OCI-LY7 (cell line): ENCODE data around the gene RYK. TPM values are rescaled to one million over a fixed set of nuclear protein-coding genes. Genes with fewer than 3 reads are reported as not detected.

ENCODE experiments used
- BruUV-seq: library from RNA; stranded (reverse); fragments of 400-500 nt; replicated peaks from 2 replicates; lab custom pipeline; 2021; lab: Mats Ljungman, UMichigan
- CTCF ChIA-PET: fragments of 300-600 bp; sonication (Branson Sonifier 250); formaldehyde crosslinking; loops from one replicate; lab custom pipeline; 2022; ENCODE audit warnings: antibody characterized with exemption; ENCODE audit not compliant: unreplicated experiment; lab: Charles Lee
- POLR2A ChIA-PET: fragments of 300-600 bp; sonication (Branson Sonifier 250); formaldehyde crosslinking; loops from one replicate; lab custom pipeline; 2022; ENCODE audit warnings: antibody characterized with exemption; lab: Charles Lee
- DNase-seq: peaks from one replicate; pipeline ENCODE4 v3.0.0-alpha.2; 2015; ENCODE audit warnings: low spot score
- H2AFZ ChIP-seq: fragments of 200-600 bp; sonication (generic), shearing (Covaris generic); 2 replicates; pipeline ENCODE4 v1.6.1; 2014; ENCODE audit warnings: mild to moderate bottlenecking, antibody characterized with exemption, low read length, moderate library complexity
- H3K27ac ChIP-seq: fragments of 200-600 bp; sonication (generic); 2 replicates; pipeline ENCODE4 v1.5.1; 2014; ENCODE audit warnings: mixed run types, low read depth, mild to moderate bottlenecking, moderate library complexity, low read length, inconsistent platforms; ENCODE audit not compliant: poor library complexity, severe bottlenecking
- H3K36me3 ChIP-seq: fragments of 200-600 bp; sonication (generic); 2 replicates; pipeline ENCODE4 v1.6.1; 2014; ENCODE audit warnings: mild to moderate bottlenecking, antibody characterized with exemption, low read length, moderate library complexity, mixed read lengths; ENCODE audit not compliant: insufficient read depth
- H3K4me1 ChIP-seq: fragments of 200-600 bp; sonication (generic); 2 replicates; pipeline ENCODE4 v1.5.1; 2014; ENCODE audit warnings: mild to moderate bottlenecking, low read length; ENCODE audit not compliant: insufficient read depth, poor library complexity, severe bottlenecking
- H3K4me2 ChIP-seq: fragments of 200-600 bp; sonication (generic); 2 replicates; pipeline ENCODE4 v1.6.1; 2014; ENCODE audit warnings: mild to moderate bottlenecking, low read length
- H3K4me3 ChIP-seq: fragments of 200-600 bp; sonication (generic); 2 replicates; pipeline ENCODE4 v1.5.1; 2014; ENCODE audit warnings: mild to moderate bottlenecking, low read depth, low read length; ENCODE audit not compliant: poor library complexity, severe bottlenecking
- H3K79me2 ChIP-seq: fragments of 200-600 bp; sonication (generic); 2 replicates; pipeline ENCODE4 v1.6.1; 2016; ENCODE audit warnings: low read depth, mild to moderate bottlenecking, low read length, moderate library complexity, mixed read lengths; ENCODE audit not compliant: insufficient read depth
- H3K9me2 ChIP-seq: fragments of 200-600 bp; sonication (generic); 2 replicates; pipeline ENCODE4 v1.6.1; 2016; ENCODE audit warnings: mild to moderate bottlenecking, low read length, mixed read lengths; ENCODE audit not compliant: insufficient read depth
- H3K9me3 ChIP-seq: fragments of 200-600 bp; sonication (generic); 2 replicates; pipeline ENCODE4 v1.6.1; 2014; ENCODE audit warnings: mild to moderate bottlenecking, mixed run types, low read length, mixed read lengths
- H4K20me1 ChIP-seq: fragments of 200-600 bp; sonication (generic); 2 replicates; pipeline ENCODE4 v1.6.1; 2014; ENCODE audit warnings: mild to moderate bottlenecking, antibody characterized with exemption, low read length, moderate library complexity, mixed read lengths; ENCODE audit not compliant: insufficient read depth
- EZH2phosphoT487 ChIP-seq: fragments of 200-600 bp; sonication (generic); IDR thresholded peaks from 2 replicates; pipeline ENCODE4 v1.6.1; 2018; ENCODE audit warnings: low read depth, borderline replicate concordance, mild to moderate bottlenecking, mixed run types, antibody characterized with exemption, low read length, moderate library complexity, mixed read lengths
- intact Hi-C: fragments of 100-400 bp; cut with micrococcal nuclease; formaldehyde crosslinking; loops from one replicate; pipeline ENCODE4 v1.10.0; 2022; ENCODE audit not compliant: unreplicated experiment
- total RNA-seq, 2 experiments: library from RNA; depleted of rRNA in 1 of 2; stranded (reverse); fragments of >200 nt in 1 of 2; shearing (Covaris generic) in 1 of 2; gene quantifications; 2 replicates each; pipeline ENCODE4 v1.2.3, GENCODE V29; 2014 to 2022
- TF ChIP-seq, protein P1 (sequence below): fragments of 200-600 bp; sonication (generic); conservative IDR thresholded peaks from 2 replicates; pipeline ENCODE4 v1.5.1; 2014; ENCODE audit warnings: mild to moderate bottlenecking, antibody characterized with exemption, low read length, moderate library complexity, mixed read lengths

RYK gene
- total RNA-seq, 2 experiments from 2014 or later: 24.8 to 25.5 TPM

DNA sequence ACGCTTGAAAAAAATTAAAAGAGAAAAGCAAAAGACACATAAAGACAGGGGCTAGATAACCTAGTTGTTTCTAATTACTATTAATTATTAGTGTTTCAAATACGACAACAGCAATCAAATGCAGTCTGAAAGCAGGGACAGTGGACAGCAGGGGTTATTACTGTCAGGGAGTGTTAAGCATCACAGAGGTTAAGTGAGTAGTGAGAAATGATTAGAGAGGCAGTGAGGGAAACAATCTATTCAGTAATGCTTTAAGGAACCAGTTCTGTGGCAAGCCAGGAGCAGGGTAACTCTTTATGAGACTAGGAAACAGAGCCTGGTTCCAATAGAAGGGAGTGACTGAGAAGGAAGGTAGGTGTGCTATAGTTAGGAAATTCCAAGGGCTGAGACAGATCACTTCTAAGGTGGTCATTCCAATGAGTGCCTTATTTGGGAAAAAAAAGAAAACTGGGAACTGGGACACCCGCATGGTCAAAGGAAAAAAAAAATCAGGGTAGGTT is 15.0 kb downstream of the RYK start:
- H3K27ac ChIP-seq: no peak overlapping the region
- H4K20me1 ChIP-seq: peaks cover 30% of the 10 kb centered on the region
- no TSS peak for BruUV-seq
- no peaks in the 10 kb centered on the region for H3K36me3 ChIP-seq
- H2AFZ ChIP-seq: no peak overlapping the region
- H3K4me1 ChIP-seq: peaks cover 5% of the 10 kb centered on the region
- ChIA-PET CTCF (no interaction called here), POLR2A (interaction anchor here (0.8 kb wide), 1 partner anchor 13 kb away, joined by 5 read pairs; no protein-coding TSS in a partner anchor)
- peaks cover 13% of the 10 kb centered on the region; the same call in 1 of the 2 replicates for H3K79me2 ChIP-seq
- TF ChIP-seq, protein P1, sequence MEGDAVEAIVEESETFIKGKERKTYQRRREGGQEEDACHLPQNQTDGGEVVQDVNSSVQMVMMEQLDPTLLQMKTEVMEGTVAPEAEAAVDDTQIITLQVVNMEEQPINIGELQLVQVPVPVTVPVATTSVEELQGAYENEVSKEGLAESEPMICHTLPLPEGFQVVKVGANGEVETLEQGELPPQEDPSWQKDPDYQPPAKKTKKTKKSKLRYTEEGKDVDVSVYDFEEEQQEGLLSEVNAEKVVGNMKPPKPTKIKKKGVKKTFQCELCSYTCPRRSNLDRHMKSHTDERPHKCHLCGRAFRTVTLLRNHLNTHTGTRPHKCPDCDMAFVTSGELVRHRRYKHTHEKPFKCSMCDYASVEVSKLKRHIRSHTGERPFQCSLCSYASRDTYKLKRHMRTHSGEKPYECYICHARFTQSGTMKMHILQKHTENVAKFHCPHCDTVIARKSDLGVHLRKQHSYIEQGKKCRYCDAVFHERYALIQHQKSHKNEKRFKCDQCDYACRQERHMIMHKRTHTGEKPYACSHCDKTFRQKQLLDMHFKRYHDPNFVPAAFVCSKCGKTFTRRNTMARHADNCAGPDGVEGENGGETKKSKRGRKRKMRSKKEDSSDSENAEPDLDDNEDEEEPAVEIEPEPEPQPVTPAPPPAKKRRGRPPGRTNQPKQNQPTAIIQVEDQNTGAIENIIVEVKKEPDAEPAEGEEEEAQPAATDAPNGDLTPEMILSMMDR: no peak
- no peak for TF ChIP-seq EZH2phosphoT487
- intact Hi-C loops: no loop called here
- no peak overlapping the region for H3K4me2 ChIP-seq
- no peak for DNase-seq
- H3K9me2 ChIP-seq: no peaks in the 10 kb centered on the region
- H3K9me3 ChIP-seq: no peaks in the 10 kb centered on the region
- no peak overlapping the region for H3K4me3 ChIP-seq

DNA sequence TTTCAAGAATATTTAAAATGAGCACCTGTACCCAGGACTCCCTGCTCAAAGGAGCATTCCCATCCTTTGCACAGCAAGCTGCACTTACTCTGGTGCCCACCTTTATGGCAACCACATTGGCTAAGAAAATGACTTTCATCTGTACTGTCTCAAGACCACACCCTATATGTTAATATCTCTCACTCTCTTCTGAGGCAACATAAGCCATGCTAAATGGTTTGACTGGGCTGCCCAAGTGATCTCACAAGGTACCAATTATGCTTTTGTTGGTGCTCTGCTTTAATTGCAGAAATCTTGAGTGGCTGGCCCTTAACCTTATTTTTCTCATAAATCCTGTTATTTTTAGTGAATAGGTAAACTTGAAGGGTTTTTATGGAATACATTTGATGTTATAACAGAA is 17.7 kb downstream of the RYK start:
- ChIA-PET POLR2A (interaction anchor here (0.6 to 0.8 kb wide), 2 partner anchors 20 to 1045 kb away, joined by 3 to 9 read pairs; no protein-coding TSS in a partner anchor), CTCF (no interaction called here)
- Histone ChIP-seq H3K4me1 (no peaks in the 10 kb centered on the region), H3K4me2 (no peak overlapping the region), H4K20me1 (peaks cover 39% of the 10 kb centered on the region), H3K27ac (no peak overlapping the region), H3K79me2 (peaks cover 5% of the 10 kb centered on the region; the same call in 1 of the 2 replicates), H3K9me2 (no peaks in the 10 kb centered on the region), H3K4me3 (no peak overlapping the region), H2AFZ (no peak overlapping the region), H3K9me3 (no peaks in the 10 kb centered on the region), H3K36me3 (no peaks in the 10 kb centered on the region)
- TF ChIP-seq, protein P1: no peak
- TF ChIP-seq EZH2phosphoT487: no peak
- BruUV-seq: no TSS peak
- no peak for DNase-seq
- intact Hi-C loops: no loop called here

DNA sequence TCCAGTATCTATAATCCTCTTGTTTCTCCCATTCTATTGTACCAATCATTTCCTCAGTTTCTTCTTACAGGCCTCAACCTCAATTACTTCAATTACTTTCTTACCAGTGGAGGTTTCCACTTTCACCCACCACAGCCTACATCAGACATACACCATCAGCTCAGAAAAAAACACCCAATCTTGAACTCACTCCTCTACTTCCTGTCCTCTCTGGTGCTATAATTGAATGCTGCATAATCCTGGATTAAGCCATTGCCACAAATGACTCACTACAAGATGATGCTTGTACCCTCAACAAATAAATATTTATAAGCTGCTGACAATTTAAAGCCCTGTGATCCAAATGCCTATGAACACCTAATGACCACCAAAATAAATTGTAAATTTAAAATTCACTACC is 18.5 kb downstream of the RYK start:
- H3K27ac ChIP-seq: no peak overlapping the region
- ChIA-PET POLR2A (interaction anchor here (0.6 to 0.8 kb wide), 2 partner anchors 20 to 1044 kb away, joined by 3 to 9 read pairs; no protein-coding TSS in a partner anchor), CTCF (no interaction called here)
- H3K4me3 ChIP-seq: no peak overlapping the region
- no peaks in the 10 kb centered on the region for H3K4me1 ChIP-seq
- no peak for DNase-seq
- H3K9me3 ChIP-seq: no peaks in the 10 kb centered on the region
- H3K79me2 ChIP-seq: peaks cover 5% of the 10 kb centered on the region; the same call in 1 of the 2 replicates
- H3K4me2 ChIP-seq: no peak overlapping the region
- TF ChIP-seq, protein P1: no peak
- no peak for TF ChIP-seq EZH2phosphoT487
- H3K9me2 ChIP-seq: no peaks in the 10 kb centered on the region
- peaks cover 31% of the 10 kb centered on the region for H4K20me1 ChIP-seq
- no peak overlapping the region for H2AFZ ChIP-seq
- intact Hi-C loops: no loop called here
- no TSS peak for BruUV-seq
- no peaks in the 10 kb centered on the region for H3K36me3 ChIP-seq
